Stimulated activated CD8-positive, alpha-beta memory T cell treated with anti-CD3 and anti-CD28 coated beads, Interleukin-7, amount 100 ng/mL, for 4 hours (primary cell): Measurements from ENCODE around the gene CRYAB.
"Not testable (repeated sequence)": the region's sequence is repeated elsewhere in the genome, so short reads cannot be mapped to it uniquely, and the experiment has no call there.

Experiments
- DNase-seq, 2 donors: peaks; one replicate each; pipeline ENCODE4 v3.0.0-alpha.2; 2020; ENCODE audit warnings: low read depth in 2 of 2

CRYAB gene

DNA sequence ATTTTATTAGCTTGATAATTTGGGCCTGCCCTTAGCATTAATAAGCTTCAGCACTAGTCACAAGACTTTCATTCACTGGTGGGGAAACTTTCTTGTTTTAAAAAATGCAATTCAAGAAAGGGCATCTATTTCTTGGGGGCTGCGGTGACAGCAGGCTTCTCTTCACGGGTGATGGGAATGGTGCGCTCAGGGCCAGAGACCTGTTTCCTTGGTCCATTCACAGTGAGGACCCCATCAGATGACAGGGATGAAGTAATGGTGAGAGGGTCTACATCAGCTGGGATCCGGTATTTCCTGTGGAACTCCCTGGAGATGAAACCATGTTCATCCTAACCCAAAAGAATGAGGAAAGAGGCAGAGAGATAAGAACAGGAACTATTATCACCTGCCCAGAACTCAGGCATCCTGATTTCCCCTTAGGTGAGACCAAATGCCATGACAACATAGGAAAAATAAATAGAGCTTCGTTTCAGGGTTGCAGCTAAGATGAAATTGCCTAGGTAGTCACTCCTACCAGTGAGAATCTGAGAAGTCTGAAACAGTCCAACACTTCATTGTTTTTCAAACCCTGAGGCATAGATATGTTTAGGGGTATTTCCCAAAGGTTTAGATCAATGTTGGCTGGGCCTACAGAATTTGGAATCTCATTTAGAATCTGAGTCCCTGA lies 2.8 kb downstream of the CRYAB start:
- no peak for DNase-seq

GRCh38 chr11:111906680-111907079 lies 4.9 kb downstream of the CRYAB start:
- DNase-seq = no peak

DNA sequence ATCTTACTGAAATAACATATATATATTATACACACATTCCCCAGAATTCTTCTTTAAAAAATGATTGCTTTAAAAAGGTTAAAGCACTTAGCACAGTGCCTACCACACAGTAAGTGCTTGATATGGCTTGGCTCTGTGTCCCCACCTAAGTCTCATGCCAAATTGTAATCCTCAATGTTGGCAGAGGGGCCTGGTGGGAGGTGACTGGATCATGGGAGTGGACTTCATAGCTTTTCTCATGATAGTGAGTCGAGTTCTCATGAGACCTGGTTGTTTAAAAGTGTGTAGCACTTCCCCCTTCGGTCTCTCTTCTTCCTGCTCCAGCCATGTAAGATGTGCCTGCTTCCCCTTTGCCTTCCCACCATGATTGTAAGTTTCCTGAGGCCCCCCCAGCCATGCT lies 6.2 kb downstream of the CRYAB start:
- DNase-seq = no peak

- DNase-seq = no peak
Observed at GRCh38 chr11:111886844-111887243, 24.7 kb downstream of the CRYAB start.

- DNase-seq = no peak
Observed at GRCh38 chr11:111886032-111886431, 25.5 kb downstream of the CRYAB start.

DNA sequence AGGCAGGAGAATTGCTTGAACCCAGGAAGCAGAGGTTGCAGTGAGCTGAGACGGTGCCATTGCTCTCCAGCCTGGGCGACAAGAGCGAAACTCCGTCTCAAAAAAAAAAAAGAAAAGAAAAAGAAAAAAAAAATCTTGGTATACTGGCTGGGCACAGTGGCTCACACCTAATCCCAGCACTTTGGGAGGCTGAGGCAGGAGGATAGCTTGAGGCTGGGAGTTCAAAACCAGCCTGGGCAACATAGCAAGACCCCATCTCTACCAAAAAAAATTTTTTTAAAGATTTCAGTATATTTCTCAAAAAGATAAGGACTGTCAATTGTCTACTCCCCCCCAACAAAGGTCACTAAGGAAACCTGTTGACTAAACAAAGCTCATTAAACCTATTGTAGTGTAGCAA lies 26.5 kb downstream of the CRYAB start:
- DNase-seq = not testable (repeated sequence)

DNA sequence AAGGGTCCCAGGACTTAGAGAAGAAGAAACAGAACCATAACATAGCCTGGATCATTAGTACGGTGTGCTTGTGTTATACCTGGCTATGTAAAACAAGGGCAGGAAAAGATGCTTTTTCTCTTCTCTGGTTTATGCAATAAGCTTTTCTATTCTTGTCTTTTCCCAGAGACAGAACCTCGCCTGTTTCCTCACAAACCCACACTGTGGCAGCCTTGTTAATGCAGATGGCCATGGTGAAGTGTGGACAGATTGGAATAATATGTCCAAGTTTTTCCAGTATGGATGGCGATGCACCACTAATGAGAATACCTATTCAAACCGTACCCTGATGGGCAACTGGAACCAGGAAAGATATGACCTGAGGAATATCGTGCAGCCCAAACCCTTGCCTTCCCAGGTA lies 29.4 kb downstream of the CRYAB start:
- DNase-seq = no peak

- DNase-seq = no peak
Observed at GRCh38 chr11:111879637-111879960, 32.0 kb downstream of the CRYAB start.

DNA sequence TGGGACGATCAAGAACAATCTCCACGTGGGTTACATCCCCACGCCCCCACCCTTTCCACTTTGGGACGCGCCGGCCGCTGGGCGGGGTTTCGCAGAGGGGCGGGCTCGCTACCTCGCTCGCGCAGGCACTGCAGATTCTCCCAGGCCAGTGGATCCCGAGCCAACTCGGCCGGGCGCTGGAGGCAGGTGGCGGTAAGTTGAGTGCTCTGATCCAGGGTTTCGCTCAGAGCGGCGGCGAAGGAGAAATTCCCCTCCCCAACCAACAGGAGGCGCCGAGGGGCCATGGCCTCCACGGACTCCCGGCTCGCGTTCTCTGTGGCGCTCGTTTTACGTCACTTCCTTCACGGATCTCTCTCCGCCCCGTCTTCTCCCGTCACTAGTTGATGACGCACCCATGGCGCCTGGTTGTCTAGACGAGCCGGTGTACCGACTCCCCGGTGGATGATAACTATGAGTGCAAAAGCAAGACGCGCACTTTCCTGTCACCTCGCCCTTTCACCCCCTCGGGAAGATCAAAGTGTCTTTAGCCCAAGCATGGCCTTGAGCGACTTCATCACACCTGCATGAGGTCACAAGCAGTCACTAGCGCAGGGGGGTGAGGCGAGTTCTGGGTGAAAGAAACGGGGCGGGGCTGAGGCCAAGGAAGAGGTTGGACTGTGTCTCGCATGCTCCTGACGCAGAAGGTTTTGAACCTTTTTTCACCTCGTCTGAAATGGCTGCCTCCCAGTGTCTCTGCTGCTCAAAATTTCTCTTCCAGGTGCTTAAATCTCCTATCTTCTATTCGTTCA lies 32.5 kb downstream of the CRYAB start, which contains the start of the genes CFAP68 and FDXACB1:
TSS of gene CFAP68 (plus strand) at position 693 of the 788 bp plus-strand sequence. CDS start at position 713, 20 bp downstream.
TSS of gene FDXACB1 (minus strand) at position 317 of the 788 bp plus-strand sequence. CDS start at position 284, 33 bp downstream.
- DNase-seq = peak; percentile 89 to 94

- DNase-seq = no peak
Observed at GRCh38 chr11:111878385-111878848, 33.2 kb downstream of the CRYAB start.

DNA sequence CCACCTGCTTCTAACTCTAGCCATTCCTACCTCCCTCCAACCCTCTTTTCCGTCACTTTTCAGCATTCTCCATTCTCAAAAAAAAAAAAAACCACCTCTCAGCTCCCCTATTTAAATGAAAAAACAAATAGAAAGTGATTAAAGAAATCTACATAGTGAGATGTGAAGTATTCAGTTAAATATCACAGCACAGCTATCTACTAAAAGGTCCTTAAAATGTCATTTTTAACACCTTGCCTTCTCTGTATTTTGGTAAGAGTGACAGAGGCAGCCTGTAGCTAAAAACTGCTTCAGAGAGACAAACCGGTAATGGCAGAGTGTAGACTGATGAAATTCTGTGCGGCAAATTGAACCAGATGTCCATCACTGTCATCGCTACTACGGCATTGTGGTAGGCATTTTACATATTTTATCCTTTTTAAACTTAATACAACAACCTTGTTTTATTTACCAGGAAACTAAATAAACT lies 39.8 kb downstream of the CRYAB start:
- DNase-seq = no peak

DNA sequence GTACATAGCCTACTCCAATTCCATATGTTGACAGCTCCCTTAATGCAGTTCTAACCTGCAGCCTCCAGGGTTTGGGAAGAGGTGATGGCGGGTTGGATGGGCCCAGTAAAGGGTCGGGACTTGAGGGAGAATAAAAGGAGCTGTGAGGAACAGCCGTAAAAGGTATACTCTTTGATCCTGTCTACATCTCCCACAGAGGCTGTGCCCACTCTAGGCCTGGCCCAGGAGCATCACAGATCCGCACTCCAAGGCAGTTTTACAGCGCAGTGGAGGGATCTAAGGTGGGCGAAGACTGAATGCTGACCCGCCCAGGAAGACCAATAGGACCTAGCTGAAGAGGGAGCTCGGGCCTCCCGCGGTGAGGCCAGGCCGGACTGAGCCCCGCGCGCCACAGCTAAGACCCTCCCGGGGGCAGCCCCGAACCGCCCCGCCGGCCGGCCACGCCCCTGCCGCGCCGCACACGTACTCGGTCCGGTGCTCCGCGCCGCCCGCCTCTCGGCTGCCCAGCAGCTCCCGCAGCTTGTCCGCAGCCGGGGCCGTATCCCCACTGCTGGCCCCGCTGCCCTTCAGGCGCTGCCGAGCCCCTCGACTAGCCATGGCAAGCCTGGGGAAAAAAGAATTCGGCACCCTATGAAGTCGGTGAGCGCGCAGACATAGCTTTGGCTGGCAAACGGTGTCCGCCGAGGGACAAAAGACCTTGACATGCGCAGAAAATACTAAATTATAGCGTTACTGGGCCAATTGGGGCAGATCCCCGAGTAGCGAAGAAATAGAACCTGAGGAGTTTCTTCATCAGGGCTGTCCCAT lies 40.5 kb downstream of the CRYAB start, which contains the start of gene ALG9:
TSS of gene ALG9 (minus strand) at position 696 of the 807 bp plus-strand sequence. CDS start at position 597, 99 bp downstream.
- DNase-seq = peak; percentile 80 to 81

DNA sequence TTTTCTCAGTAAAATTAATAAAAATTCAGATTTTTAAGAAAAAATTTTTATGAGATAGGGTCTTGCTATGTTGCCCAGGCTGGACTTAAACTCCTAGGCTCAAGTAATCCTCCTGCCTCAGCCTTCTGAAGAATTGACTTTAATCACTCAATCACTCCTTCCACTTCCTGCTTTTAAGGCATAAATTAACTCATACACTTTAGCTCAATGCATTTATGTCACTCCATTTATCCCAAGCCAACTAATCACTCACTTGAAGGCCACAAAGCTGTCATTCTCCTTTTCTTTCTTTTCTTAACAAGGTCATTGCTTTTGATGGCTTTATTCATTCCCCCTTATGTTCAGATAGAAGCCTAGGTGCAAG lies 41.1 kb downstream of the CRYAB start:
- DNase-seq = no peak

DNA sequence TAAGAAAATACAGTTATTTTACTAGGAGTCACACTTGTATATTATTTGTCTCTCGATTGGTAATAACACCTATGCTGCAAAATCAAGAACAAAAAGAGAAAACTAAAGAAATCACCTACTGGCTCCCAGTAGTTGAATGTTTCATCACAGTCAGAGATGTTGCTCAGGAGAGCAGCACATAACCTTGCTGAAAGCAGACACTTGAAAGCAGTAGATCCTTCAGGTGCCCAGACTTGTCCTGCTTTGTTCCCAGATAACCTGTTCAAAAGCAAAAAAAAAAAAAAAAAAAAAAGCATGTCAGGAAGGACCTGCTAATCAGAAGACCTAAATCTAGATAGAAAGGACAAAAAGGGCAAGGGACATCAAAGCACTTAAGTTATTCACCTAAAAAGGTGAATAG lies 41.5 kb downstream of the CRYAB start:
- DNase-seq = no peak

DNA sequence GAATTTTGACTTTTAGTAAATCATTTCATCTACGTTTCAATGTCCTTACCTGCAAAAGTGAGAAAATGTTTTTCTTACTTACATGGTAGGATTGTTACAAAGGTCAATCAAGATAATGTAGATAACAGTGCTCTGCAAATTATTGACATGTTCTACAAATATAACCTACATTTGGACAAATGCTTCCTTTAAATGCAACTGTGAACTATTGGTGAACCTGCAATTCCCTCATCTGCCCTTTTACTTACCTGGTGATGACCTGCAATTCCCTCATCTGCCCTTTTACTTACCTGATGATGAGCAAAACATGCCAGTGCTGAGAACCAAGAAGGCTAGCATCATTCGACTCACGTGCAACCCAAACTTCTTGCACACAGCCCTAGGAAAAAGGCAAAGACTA lies 51.3 kb downstream of the CRYAB start:
- no peak for DNase-seq
